ENCODE data around the gene CFAP20DC. TPM values are rescaled to one million over a fixed set of nuclear protein-coding genes. Genes with fewer than 3 reads are reported as not detected.

Gene CFAP20DC
- total RNA-seq, 1 experiment from 2014 or later, result 2.9 TPM

DNA sequence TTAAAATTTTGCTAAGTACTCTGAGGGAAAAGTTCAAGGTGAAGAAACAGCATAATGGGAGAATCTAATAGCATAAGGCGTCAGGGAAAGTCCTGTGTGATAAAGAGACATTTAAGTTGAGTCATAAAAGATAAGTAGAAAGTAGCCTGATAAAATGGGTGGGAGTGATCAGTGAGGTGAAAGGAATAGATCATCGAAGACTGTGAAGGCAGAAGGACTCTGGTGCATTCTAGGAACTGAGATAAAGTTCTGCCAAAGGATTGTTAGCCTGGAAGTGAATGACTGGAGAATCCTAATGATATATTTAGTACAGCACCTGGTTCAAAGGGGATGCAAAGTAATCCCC is 149.9 kb downstream of the CFAP20DC start:
- H3K27me3 ChIP-seq (ENCODE audit: insufficient read depth, low read length), result no peaks in the 10 kb centered on the region
- H3K4me1 ChIP-seq (ENCODE audit: control insufficient read depth in 1 of 2, insufficient read depth in 2 of 2, low read length in 2 of 2), result no peaks in the 10 kb centered on the region
- CTCF ChIA-PET, result no interaction called here
- H3K27ac ChIP-seq (ENCODE audit: low read depth, low read length), result no peak overlapping the region
- intact Hi-C loops (cut with micrococcal nuclease), result no loop called here
- H3K9ac ChIP-seq (ENCODE audit: low read length), result no peak overlapping the region
- TF ChIP-seq SP1 (IDR thresholded peaks at IDR 0.05; ENCODE audit: low read depth) (no peak), FOSL1 (IDR thresholded peaks at IDR 0.05; ENCODE audit: low read depth) (no peak), ZNF274 (IDR thresholded peaks at IDR 0.05; ENCODE audit: low read depth, low read length) (no peak), ELF1 (IDR thresholded peaks at IDR 0.05; ENCODE audit: borderline replicate concordance, low read depth) (no peak), JUND (IDR thresholded peaks at IDR 0.05) (no peak)
- no peaks in the 10 kb centered on the region for H3K9me2 ChIP-seq (ENCODE audit: insufficient read depth)
- H2AFZ ChIP-seq (ENCODE audit: low read depth, low read length, poor library complexity, severe bottlenecking), result no peak overlapping the region
- ATAC-seq (no peak), DNase-seq (ENCODE audit: low read depth, low spot score) (no peak)
- H3K36me3 ChIP-seq (ENCODE audit: control insufficient read depth in 1 of 2, insufficient read depth in 2 of 2, low read length in 2 of 2), result no peaks in the 10 kb centered on the region
- H4K20me1 ChIP-seq (ENCODE audit: insufficient read depth), result no peaks in the 10 kb centered on the region
- no TSS peak for BruUV-seq (replicated peaks)
- no peak overlapping the region for H3K4me3 ChIP-seq (replicated peaks in 1 of 2; ENCODE audit: low read depth in 1 of 2, low read length in 2 of 2)
- no peaks in the 10 kb centered on the region for H3K79me2 ChIP-seq (ENCODE audit: insufficient read depth, low read length)
- no peak overlapping the region for H3K4me2 ChIP-seq (ENCODE audit: low read length)
- POLR2A ChIA-PET, result no interaction called here
- RAD21 ChIA-PET (ENCODE audit: low non-redundant PET in 1 of 2, low total read pairs in 2 of 2, uncharacterized antibody in 2 of 2, unreplicated experiment in 2 of 2), result no interaction called here
- no peaks in the 10 kb centered on the region for H3K9me3 ChIP-seq (ENCODE audit: control insufficient read depth in 1 of 2, insufficient read depth in 1 of 2, low read depth in 1 of 2, low read length in 2 of 2)

DNA sequence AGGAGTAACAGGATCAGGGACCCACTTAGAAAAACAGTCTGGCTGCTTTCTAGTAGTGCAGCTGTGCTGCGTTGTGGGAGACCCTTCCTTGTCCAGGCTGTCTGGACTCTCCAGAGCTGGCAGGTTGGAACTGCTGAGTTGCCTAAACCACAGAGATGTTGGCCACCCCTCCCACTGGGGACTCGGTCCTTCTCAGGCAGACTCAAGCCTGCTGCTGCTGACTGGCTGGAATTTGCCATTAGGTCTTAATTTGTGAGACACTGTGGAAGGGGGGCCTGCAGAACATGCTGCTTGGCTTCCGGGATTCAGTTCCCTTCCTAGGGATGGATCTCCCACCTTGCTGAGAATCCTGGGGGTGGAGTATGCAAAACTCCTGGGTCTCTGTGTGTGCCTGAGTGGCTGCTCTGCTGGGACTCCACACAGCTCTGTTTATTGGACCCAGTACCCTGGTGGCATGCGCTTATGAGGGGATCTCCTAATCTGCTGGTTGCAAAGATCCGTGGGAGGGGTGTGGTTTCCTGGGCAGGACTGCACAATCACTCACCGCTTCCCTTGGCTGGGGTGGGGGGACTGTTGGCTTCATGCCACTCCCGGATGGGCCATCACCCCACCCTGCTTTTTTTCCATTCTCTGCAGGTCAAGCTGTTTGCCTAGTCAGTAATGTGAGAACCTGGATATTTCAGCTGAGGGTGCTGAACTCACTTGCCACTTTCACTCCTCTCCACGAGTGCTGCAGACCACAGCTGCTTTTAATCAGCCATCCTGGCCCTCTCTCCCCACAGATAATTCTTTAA is 150.5 kb downstream of the CFAP20DC start:
- ChIA-PET RAD21 (ENCODE audit: low non-redundant PET in 1 of 2, low total read pairs in 2 of 2, uncharacterized antibody in 2 of 2, unreplicated experiment in 2 of 2) (no interaction called here), CTCF (no interaction called here), POLR2A (no interaction called here)
- BruUV-seq (replicated peaks), result no TSS peak
- no peaks in the 10 kb centered on the region for H3K9me3 ChIP-seq (ENCODE audit: control insufficient read depth in 1 of 2, insufficient read depth in 1 of 2, low read depth in 1 of 2, low read length in 2 of 2)
- H3K4me1 ChIP-seq (ENCODE audit: control insufficient read depth in 1 of 2, insufficient read depth in 2 of 2, low read length in 2 of 2), result no peaks in the 10 kb centered on the region
- H2AFZ ChIP-seq (ENCODE audit: low read depth, low read length, poor library complexity, severe bottlenecking), result no peak overlapping the region
- no peaks in the 10 kb centered on the region for H3K9me2 ChIP-seq (ENCODE audit: insufficient read depth)
- H3K9ac ChIP-seq (ENCODE audit: low read length), result no peak overlapping the region
- H3K4me2 ChIP-seq (ENCODE audit: low read length), result no peak overlapping the region
- no peaks in the 10 kb centered on the region for H3K36me3 ChIP-seq (ENCODE audit: control insufficient read depth in 1 of 2, insufficient read depth in 2 of 2, low read length in 2 of 2)
- no peaks in the 10 kb centered on the region for H3K27me3 ChIP-seq (ENCODE audit: insufficient read depth, low read length)
- ATAC-seq (no peak), DNase-seq (ENCODE audit: low read depth, low spot score) (no peak)
- intact Hi-C loops (cut with micrococcal nuclease), result no loop called here
- no peaks in the 10 kb centered on the region for H4K20me1 ChIP-seq (ENCODE audit: insufficient read depth)
- no peak overlapping the region for H3K27ac ChIP-seq (ENCODE audit: low read depth, low read length)
- no peaks in the 10 kb centered on the region for H3K79me2 ChIP-seq (ENCODE audit: insufficient read depth, low read length)
- no peak overlapping the region for H3K4me3 ChIP-seq (replicated peaks in 1 of 2; ENCODE audit: low read depth in 1 of 2, low read length in 2 of 2)
- TF ChIP-seq SRF (IDR thresholded peaks at IDR 0.05; ENCODE audit: low read depth) (no peak), ZNF274 (IDR thresholded peaks at IDR 0.05; ENCODE audit: low read depth, low read length) (no peak), TCF7L2 (IDR thresholded peaks at IDR 0.05; ENCODE audit: borderline replicate concordance, extremely low read depth, insufficient read depth, insufficient read length) (no peak), ZBTB33 (IDR thresholded peaks at IDR 0.05; ENCODE audit: extremely low read depth, insufficient replicate concordance, low read length) (no peak), EZH2phosphoT487 (IDR thresholded peaks at IDR 0.05; ENCODE audit: borderline replicate concordance) (no peak), EGR1 (IDR thresholded peaks at IDR 0.05; ENCODE audit: low read depth) (no peak), SIN3A (IDR thresholded peaks at IDR 0.05; ENCODE audit: low read depth) (no peak), MAX (IDR thresholded peaks at IDR 0.05) (no peak), CBX3 (IDR thresholded peaks at IDR 0.05; ENCODE audit: low read depth) (no peak), RAD21 (IDR thresholded peaks at IDR 0.05; ENCODE audit: low read depth) (no peak), POLR2A (IDR thresholded peaks at IDR 0.05; ENCODE audit: borderline replicate concordance, extremely low read depth, insufficient read depth, insufficient read length) (no peak), EZH2 (IDR thresholded peaks at IDR 0.05) (no peak), ELF1 (IDR thresholded peaks at IDR 0.05; ENCODE audit: borderline replicate concordance, low read depth) (no peak), CTCF (IDR thresholded peaks at IDR 0.05 in 2 of 3, conservative IDR thresholded peaks at IDR 0.05 in 1 of 3; ENCODE audit: borderline replicate concordance in 1 of 3, insufficient read depth in 1 of 3, low read depth in 2 of 3, low read length in 2 of 3) (no peak), YY1 (IDR thresholded peaks at IDR 0.05; ENCODE audit: extremely low read depth, insufficient replicate concordance, low read depth, low read length) (no peak)

Data from HCT116 (cell line).